ES-I3 (cell line): ENCODE measurements around the gene CLASP1.

ENCODE experiments used
- H3K36me3 ChIP-seq: 2 replicates; pipeline ENCODE4 v1.6.1; 2013; ENCODE audit warnings: mild to moderate bottlenecking, low read length, control low read depth, moderate library complexity; ENCODE audit not compliant: insufficient read depth
- H3K4me1 ChIP-seq: 2 replicates; pipeline ENCODE4 v1.6.1; 2013; ENCODE audit warnings: mild to moderate bottlenecking, control low read depth, low read length; ENCODE audit not compliant: insufficient read depth
- H3K9ac ChIP-seq: 2 replicates; pipeline ENCODE4 v1.6.1; 2013; ENCODE audit warnings: low read depth, mild to moderate bottlenecking, low read length, moderate library complexity
- H3K9me3 ChIP-seq: 2 replicates; pipeline ENCODE4 v1.6.1; 2013; ENCODE audit warnings: mild to moderate bottlenecking, low read length, moderate library complexity; ENCODE audit not compliant: control insufficient read depth, insufficient read depth

CLASP1 gene

DNA sequence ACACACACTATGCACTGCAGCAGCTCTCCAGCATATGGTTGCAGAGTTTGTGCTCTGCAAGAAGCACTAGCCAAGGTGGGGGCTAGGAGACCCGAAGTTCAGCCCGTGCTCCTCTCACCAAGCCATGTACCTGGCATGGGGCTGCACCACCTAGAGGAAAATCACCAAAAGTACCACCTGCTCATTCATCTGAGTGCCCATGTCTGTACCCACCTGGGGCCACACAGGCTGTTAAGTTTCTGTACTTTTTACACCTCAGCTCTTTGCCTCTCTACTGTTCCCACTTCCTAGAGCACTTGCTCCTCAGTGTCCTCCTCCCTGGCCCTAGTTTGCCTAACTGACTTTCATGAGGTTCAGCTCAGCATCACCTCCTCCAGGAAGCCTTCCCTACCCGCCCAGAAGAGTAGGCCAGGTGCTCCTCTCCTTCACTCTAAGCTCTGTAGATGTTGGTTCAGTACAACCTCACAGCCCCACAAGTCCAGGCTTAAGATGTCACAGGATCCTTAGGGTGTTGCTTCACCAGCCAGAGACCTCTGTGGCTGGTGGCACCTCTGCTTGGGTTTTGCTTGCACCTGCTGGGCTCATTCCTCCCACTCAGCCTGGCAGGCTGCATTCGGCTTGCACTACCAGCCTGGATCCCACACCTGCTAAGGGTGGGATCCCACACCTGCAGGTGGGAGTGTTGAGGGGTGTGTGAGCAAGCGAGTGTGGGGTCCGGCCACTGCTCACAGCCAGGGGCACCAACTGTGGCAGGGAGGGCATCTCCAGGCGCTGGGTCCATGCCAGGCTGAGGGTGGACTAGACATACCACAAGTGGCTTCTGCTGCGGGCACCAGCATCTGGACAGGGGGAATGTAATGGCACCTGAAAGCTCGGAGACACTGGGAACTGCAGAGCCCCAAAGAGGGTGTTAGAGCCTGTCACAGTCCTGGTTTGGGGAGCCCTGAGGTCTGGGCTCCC is 354.1 kb downstream of the CLASP1 start:
- Histone ChIP-seq H3K9me3 (no peaks in the 10 kb centered on the region), H3K36me3 (no peaks in the 10 kb centered on the region), H3K9ac (no peak overlapping the region), H3K4me1 (no peaks in the 10 kb centered on the region)

DNA sequence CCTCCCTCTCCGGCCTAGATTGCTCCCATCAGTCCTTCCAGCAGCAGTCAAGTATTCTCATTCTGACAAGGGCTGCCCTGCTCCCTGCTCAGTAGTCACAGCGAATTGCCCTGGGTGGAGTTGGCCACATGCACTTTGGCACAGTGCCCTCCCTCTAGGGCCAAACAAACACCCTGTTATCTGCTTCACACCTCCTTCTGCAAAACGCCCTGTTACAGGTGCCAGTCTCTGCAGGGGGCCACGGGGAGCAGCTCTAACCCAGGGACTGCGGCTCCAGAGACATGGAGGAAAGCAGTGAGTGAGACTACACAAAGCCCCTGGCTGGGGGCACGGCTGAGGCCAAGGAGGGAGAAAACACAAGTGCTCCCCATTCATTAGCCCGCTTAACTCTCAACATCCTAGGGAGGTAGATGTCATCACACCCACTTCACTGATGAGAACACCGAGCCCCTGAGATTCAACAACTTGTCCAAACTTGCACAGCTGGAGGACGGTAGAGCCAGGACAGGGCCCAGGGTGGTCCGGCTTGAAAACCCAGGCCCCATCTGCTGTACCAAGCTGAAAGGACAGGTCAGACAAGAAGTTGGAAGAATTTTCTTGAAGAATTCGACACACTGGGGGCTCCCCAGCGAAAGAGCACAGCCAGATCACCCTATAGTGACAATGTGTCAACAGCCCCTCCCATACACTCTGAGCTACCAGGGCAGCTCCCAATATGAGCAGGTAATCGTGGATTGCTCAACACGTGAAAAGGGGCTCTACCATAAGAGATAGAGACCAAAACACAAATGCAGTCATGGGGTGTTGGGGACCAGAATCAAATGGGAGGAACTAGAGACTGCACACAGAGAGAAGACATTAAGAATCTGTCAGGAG is 355.6 kb downstream of the CLASP1 start:
- Histone ChIP-seq H3K9me3 (no peaks in the 10 kb centered on the region), H3K36me3 (no peaks in the 10 kb centered on the region), H3K9ac (no peak overlapping the region), H3K4me1 (no peaks in the 10 kb centered on the region)

DNA sequence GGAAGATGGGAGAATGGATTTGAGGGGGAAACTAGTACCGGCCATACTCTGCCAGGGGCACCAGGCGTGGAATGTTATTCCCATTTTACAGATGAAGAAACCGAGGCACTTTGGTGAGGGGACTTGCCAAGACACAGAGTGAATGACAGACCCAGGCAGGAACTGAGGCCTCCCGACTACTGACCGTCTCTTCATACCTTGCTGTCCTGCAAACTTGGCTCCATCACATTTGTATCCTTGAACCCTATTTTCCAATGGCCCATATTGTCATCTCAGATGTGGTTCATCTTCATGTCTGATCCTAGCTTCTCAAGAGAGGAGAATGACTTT is 358.0 kb downstream of the CLASP1 start:
- Histone ChIP-seq H3K9me3 (no peaks in the 10 kb centered on the region), H3K36me3 (no peaks in the 10 kb centered on the region), H3K9ac (no peak overlapping the region), H3K4me1 (0 out of 2 replicates have a peak, but pooled peaks cover 3% of the 10 kb centered on the region)

DNA sequence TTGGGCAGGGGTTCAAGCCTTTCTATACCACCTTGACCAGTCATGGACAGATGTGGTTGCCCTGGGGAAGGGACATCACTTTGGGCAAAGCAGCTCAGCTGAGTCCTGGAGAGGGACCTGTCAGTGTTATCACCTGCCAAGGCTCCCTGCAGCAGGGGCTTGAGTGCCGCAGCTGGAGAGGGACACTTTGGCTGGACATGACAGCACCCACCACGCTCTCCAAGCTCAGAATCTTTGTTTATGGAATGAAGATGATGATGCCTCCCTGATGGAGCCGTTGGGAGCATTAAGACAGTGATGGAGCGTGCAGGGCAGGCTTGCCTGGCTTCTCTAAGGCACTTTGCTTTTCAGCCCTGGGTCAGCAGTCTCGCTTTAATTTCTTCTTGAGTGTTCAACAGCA is 360.0 kb downstream of the CLASP1 start:
- no peaks in the 10 kb centered on the region for H3K36me3 ChIP-seq
- no peaks in the 10 kb centered on the region for H3K9me3 ChIP-seq
- H3K9ac ChIP-seq: no peak overlapping the region
- 0 out of 2 replicates have a peak, but pooled peaks cover 3% of the 10 kb centered on the region for H3K4me1 ChIP-seq

DNA sequence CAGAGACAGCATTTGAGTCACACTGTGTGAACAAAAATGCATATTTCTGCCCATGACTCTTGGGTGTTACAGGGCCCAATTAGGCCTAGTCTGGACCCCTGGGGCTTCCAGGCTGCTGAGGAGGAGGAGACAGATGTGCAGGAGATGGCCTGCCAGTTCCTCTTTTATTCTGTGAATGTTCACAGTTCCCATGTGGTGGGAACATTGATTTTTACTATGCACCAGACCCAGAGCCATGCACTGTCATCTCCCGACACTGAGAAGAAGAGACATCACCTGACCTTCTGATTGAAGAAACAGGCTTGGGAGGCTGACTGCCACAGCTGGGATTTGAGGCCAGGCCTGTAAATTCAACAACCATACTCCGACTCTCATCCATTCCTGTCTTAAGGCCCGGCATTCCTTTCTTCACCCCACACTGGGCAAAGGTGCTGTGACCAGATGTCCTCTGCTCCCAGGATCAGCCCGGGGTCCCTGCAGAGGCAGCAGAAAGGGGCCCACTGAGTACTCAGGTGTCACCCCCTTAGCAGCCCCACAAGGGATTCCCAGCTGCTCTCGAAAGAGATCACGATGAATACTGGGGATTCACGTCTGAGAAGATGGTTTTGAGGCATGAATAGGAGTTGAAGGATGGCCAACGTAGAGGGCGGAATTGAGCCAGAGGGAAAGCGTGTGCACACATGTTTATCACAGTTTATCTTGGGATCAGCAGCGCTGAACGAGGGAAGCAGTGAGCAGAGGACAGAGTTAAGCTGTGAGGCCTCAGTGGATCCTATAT is 360.6 kb downstream of the CLASP1 start:
- Histone ChIP-seq H3K9ac (no peak overlapping the region), H3K36me3 (no peaks in the 10 kb centered on the region), H3K4me1 (peaks cover 6% of the 10 kb centered on the region), H3K9me3 (no peaks in the 10 kb centered on the region)

DNA sequence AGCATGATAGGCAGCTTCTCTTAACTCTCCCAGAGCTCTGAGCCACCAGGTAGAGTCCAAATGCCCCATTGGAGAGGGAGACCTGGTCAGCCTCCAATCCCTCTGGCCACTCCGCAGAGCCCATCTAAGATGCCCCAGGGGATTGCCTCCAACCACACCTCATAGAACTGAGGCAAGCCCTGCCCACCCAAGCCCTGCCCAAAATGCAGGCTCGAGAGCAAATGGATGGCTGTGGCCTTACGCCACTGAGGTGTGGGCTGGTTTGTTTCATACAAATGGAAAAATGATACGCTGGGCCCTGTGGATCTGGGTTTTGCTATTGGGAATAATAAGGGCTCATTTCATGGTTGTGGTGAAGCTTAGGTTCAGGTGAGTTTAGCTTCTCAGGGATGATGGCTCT is 361.3 kb downstream of the CLASP1 start:
- Histone ChIP-seq H3K9me3 (no peaks in the 10 kb centered on the region), H3K36me3 (no peaks in the 10 kb centered on the region), H3K4me1 (peaks cover 10% of the 10 kb centered on the region), H3K9ac (no peak overlapping the region)
